Vagina (tissue), 2 donors: ENCODE results near the gene PRODH.
"Not testable (repeated sequence)": the region's sequence is repeated elsewhere in the genome, so short reads cannot be mapped to it uniquely, and the experiment has no call there.

Source experiments
- POLR2AphosphoS5 ChIP-seq, 2 donors: sonication (generic); formaldehyde crosslinking; IDR thresholded peaks; one replicate each; pipeline ENCODE4 v1.9.0; 2017; ENCODE audit warnings: antibody characterized with exemption in 2 of 2, mild to moderate bottlenecking in 2 of 2, low read depth in 1 of 2; ENCODE audit not compliant: insufficient read depth in 1 of 2
- TF ChIP-seq, protein P1 (sequence below), 3 experiments: fragments of 450-650 bp in 2 of 3; fragments of 200-600 bp in 1 of 3; sonication (generic) in 1 of 3; IDR thresholded peaks; one replicate each; pipeline ENCODE4 v1.5.1; 2017 to 2019; ENCODE audit warnings: antibody characterized with exemption in 3 of 3, mild to moderate bottlenecking in 2 of 3, moderate library complexity in 2 of 3

GRCh38 chr22:18958321-18958705 lies 22.2 kb upstream of the PRODH start:
- TF ChIP-seq, protein P1, sequence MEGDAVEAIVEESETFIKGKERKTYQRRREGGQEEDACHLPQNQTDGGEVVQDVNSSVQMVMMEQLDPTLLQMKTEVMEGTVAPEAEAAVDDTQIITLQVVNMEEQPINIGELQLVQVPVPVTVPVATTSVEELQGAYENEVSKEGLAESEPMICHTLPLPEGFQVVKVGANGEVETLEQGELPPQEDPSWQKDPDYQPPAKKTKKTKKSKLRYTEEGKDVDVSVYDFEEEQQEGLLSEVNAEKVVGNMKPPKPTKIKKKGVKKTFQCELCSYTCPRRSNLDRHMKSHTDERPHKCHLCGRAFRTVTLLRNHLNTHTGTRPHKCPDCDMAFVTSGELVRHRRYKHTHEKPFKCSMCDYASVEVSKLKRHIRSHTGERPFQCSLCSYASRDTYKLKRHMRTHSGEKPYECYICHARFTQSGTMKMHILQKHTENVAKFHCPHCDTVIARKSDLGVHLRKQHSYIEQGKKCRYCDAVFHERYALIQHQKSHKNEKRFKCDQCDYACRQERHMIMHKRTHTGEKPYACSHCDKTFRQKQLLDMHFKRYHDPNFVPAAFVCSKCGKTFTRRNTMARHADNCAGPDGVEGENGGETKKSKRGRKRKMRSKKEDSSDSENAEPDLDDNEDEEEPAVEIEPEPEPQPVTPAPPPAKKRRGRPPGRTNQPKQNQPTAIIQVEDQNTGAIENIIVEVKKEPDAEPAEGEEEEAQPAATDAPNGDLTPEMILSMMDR (IDR thresholded peaks at IDR 0.05), result not testable (repeated sequence)
- TF ChIP-seq POLR2AphosphoS5 (IDR thresholded peaks at IDR 0.05; ENCODE audit: insufficient read depth in 1 of 2, low read depth in 1 of 2), result not testable (repeated sequence)
